ENCODE results near the gene STAT5A.
A peak's percentile ranks its signal among the peaks of the same experiment; 100 is the strongest.

- TF ChIP-seq POLR2AphosphoS5 (IDR thresholded peaks at IDR 0.05; ENCODE audit: low read depth, low read length): no peak; the same call in 1 of the 2 replicates
- TF ChIP-seq TAF1 (IDR thresholded peaks at IDR 0.05; ENCODE audit: borderline replicate concordance, insufficient read depth, low read length): no peak
- no peak for TF ChIP-seq SIN3A (IDR thresholded peaks at IDR 0.05; ENCODE audit: borderline replicate concordance, insufficient read depth, low read length)
- TF ChIP-seq REST (IDR thresholded peaks at IDR 0.05; ENCODE audit: insufficient read depth in 1 of 2, low read depth in 2 of 2, low read length in 2 of 2): no peak
- peak; percentile 64 for TF ChIP-seq FOXP2 (optimal IDR thresholded peaks at IDR 0.05; ENCODE audit: borderline replicate concordance, extremely low read depth, extremely low read length, insufficient read depth)
Observed at GRCh38 chr17:42311240-42312034, 23.1 kb downstream of the STAT5A start.

Data from PFSK-1 (cell line).